GM23338 (cell line): ENCODE results near the gene TTC39B.

Experiments
- CREB1 ChIP-seq: fragments of 250-450 bp; sonication (Bioruptor Pico); IDR thresholded peaks from 2 replicates; pipeline ENCODE4 v1.5.0; 2020; ENCODE audit warnings: low read depth, mild to moderate bottlenecking, moderate library complexity
- CTCF ChIP-seq, 2 experiments: fragments of 200-600 bp in 1 of 2; sonication (generic) in 1 of 2; conservative IDR thresholded peaks; 2 replicates each; pipeline versions ENCODE4 v1.5.1 to v1.6.1; 2016 to 2017; ENCODE audit warnings: antibody characterized with exemption in 2 of 2, low read depth in 2 of 2, mild to moderate bottlenecking in 2 of 2, moderate library complexity in 1 of 2
- ETS1 ChIP-seq: IDR thresholded peaks from 2 replicates; pipeline ENCODE4 v1.6.1; 2016; ENCODE audit warnings: antibody characterized with exemption
- EZH2 ChIP-seq: fragments of 200-600 bp; sonication (generic); IDR thresholded peaks from one replicate; pipeline ENCODE4 v1.8.0; 2017; ENCODE audit warnings: antibody characterized with exemption, mild to moderate bottlenecking, low read depth; ENCODE audit not compliant: unreplicated experiment
- EZH2phosphoT487 ChIP-seq: fragments of 200-600 bp; sonication (generic); IDR thresholded peaks from one replicate; pipeline ENCODE4 v1.8.1; 2018; ENCODE audit warnings: antibody characterized with exemption; ENCODE audit not compliant: unreplicated experiment
- NANOG ChIP-seq: IDR thresholded peaks from 2 replicates; pipeline ENCODE4 v1.6.1; 2016; ENCODE audit warnings: antibody characterized with exemption, borderline replicate concordance
- POLR2AphosphoS5 ChIP-seq: IDR thresholded peaks from 2 replicates; pipeline ENCODE4 v1.6.1; 2016; ENCODE audit warnings: antibody characterized with exemption, low read depth
- STAT1 ChIP-seq: IDR thresholded peaks from one replicate; pipeline ENCODE4 v1.6.1; 2016; ENCODE audit warnings: antibody characterized with exemption; ENCODE audit not compliant: unreplicated experiment
- ZNF114 ChIP-seq: fragments of 250-450 bp; sonication (Bioruptor Pico); IDR thresholded peaks from 2 replicates; pipeline ENCODE4 v1.5.0; 2020; ENCODE audit warnings: mild to moderate bottlenecking, moderate library complexity
- ZNF331 ChIP-seq: fragments of 250-450 bp; sonication (Bioruptor Pico); IDR thresholded peaks from 2 replicates; pipeline ENCODE4 v1.5.0; 2020; ENCODE audit warnings: low read depth, mild to moderate bottlenecking, moderate library complexity
- ZNF462 ChIP-seq: fragments of 250-450 bp; sonication (Bioruptor Pico); IDR thresholded peaks from 2 replicates; pipeline ENCODE4 v1.5.0; 2020; ENCODE audit warnings: mild to moderate bottlenecking, moderate library complexity
- TF ChIP-seq, protein P1 (sequence below): IDR thresholded peaks from one replicate; pipeline ENCODE4 v1.6.1; 2018; ENCODE audit warnings: antibody characterized with exemption; ENCODE audit not compliant: unreplicated experiment

DNA sequence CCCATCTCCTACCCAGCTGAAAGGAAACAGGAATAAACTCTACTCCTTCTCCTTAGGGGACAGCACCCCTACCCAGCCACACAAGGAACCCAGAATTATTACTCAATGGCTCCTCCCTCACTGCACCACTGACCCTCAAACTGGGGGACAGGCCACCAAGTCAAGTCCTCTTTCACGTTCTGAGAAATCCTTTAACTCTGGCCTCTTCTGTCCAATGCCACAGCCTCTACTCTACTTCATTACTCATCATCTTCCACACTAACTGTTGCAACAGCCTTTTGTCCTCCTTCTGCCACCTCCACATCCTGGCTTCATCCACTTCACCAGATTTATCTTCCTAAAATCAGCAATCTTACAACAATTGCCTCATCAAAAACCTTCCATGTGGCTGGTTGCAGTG is 6.8 kb downstream of the TTC39B start:
- TF ChIP-seq CTCF (conservative IDR thresholded peaks at IDR 0.05; ENCODE audit: low read depth in 2 of 2): no peak
- TF ChIP-seq EZH2: no peak
- TF ChIP-seq CREB1 (CRISPR knock-in tag): no peak
- TF ChIP-seq, protein P1, sequence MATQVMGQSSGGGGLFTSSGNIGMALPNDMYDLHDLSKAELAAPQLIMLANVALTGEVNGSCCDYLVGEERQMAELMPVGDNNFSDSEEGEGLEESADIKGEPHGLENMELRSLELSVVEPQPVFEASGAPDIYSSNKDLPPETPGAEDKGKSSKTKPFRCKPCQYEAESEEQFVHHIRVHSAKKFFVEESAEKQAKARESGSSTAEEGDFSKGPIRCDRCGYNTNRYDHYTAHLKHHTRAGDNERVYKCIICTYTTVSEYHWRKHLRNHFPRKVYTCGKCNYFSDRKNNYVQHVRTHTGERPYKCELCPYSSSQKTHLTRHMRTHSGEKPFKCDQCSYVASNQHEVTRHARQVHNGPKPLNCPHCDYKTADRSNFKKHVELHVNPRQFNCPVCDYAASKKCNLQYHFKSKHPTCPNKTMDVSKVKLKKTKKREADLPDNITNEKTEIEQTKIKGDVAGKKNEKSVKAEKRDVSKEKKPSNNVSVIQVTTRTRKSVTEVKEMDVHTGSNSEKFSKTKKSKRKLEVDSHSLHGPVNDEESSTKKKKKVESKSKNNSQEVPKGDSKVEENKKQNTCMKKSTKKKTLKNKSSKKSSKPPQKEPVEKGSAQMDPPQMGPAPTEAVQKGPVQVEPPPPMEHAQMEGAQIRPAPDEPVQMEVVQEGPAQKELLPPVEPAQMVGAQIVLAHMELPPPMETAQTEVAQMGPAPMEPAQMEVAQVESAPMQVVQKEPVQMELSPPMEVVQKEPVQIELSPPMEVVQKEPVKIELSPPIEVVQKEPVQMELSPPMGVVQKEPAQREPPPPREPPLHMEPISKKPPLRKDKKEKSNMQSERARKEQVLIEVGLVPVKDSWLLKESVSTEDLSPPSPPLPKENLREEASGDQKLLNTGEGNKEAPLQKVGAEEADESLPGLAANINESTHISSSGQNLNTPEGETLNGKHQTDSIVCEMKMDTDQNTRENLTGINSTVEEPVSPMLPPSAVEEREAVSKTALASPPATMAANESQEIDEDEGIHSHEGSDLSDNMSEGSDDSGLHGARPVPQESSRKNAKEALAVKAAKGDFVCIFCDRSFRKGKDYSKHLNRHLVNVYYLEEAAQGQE: no peak
- TF ChIP-seq POLR2AphosphoS5: no peak
- no peak for TF ChIP-seq ZNF462 (CRISPR knock-in tag)
- no peak for TF ChIP-seq STAT1
- no peak for TF ChIP-seq ZNF114 (CRISPR knock-in tag)
- TF ChIP-seq NANOG: no peak
- TF ChIP-seq ETS1: no peak
- no peak for TF ChIP-seq EZH2phosphoT487
- TF ChIP-seq ZNF331 (CRISPR knock-in tag): no peak
